Lower lobe of right lung (tissue), 2 donors: Measurements from ENCODE around the gene RASSF8. TPM values are rescaled to one million over a fixed set of nuclear protein-coding genes. Genes with fewer than 3 reads are reported as not detected.

ENCODE experiments used
- ATAC-seq, 2 donors: fragments of 200-7000 bp; cut with Tn5 transposase; one replicate each; pipeline ENCODE4 v1.9.1; 2020 to 2022; ENCODE audit warnings: mild to moderate bottlenecking in 2 of 2, moderate library complexity in 2 of 2
- DNase-seq: peaks from one replicate; pipeline ENCODE4 v3.0.0-alpha.2; 2020
- H3K27ac ChIP-seq: fragments of 200-600 bp; one replicate; pipeline ENCODE4 v1.8.0; 2022
- H3K27me3 ChIP-seq: fragments of 200-600 bp; one replicate; pipeline ENCODE4 v1.8.0; 2022; ENCODE audit warnings: low read depth
- H3K36me3 ChIP-seq: fragments of 200-600 bp; one replicate; pipeline ENCODE4 v1.8.0; 2022; ENCODE audit warnings: mild to moderate bottlenecking
- H3K4me1 ChIP-seq: fragments of 200-600 bp; one replicate; pipeline ENCODE4 v1.8.0; 2022
- H3K4me3 ChIP-seq: fragments of 200-600 bp; one replicate; pipeline ENCODE4 v1.8.0; 2022; ENCODE audit warnings: mild to moderate bottlenecking
- H3K9me3 ChIP-seq: fragments of 200-600 bp; one replicate; pipeline ENCODE4 v1.8.0; 2022
- intact Hi-C: fragments of 100-400 bp; cut with DNase I; formaldehyde crosslinking; loops from one replicate; pipeline ENCODE4 v1.11.0; 2022
- total RNA-seq: library from RNA; stranded (reverse); fragmentation: NEBNext Ultra II Directional; extraction: Animal tissue kit (Norgen Biotek cat#: 25700); gene quantifications from one replicate; pipeline ENCODE4 v1.2.1, GENCODE V29; 2021
- TF ChIP-seq, protein P1 (sequence below): fragments of 200-600 bp; IDR thresholded peaks from one replicate; pipeline ENCODE4 v1.8.0; 2022; ENCODE audit warnings: antibody characterized with exemption, mild to moderate bottlenecking
- donor health status: DM: no; HTN: yes; CAD: no; lungs with severe emphysema.

The RASSF8 gene
- total RNA-seq, 1 donor from 2014 or later: 62.1 TPM

DNA sequence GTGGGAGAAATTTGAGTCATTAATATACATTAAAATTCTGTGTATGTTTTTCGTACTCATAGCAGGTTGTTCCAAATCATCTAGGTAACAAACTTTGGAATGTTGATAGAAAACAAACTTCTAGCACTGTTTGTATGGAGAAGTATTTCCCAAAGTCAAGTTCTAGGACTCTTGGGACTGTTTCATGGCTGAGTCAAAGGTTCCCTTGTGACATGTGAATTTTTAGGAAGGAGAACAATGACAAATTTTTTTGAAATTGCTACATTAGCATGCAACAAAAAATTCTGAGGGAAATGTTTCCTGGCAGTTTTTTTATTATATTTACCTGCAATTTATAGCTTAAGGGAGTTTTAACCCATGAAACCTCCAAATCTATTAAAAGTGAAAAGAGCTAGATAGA, 73.8 kb downstream of the RASSF8 start:
- intact Hi-C loops: no loop called here
- H3K27ac ChIP-seq: no peak overlapping the region
- TF ChIP-seq, protein P1, sequence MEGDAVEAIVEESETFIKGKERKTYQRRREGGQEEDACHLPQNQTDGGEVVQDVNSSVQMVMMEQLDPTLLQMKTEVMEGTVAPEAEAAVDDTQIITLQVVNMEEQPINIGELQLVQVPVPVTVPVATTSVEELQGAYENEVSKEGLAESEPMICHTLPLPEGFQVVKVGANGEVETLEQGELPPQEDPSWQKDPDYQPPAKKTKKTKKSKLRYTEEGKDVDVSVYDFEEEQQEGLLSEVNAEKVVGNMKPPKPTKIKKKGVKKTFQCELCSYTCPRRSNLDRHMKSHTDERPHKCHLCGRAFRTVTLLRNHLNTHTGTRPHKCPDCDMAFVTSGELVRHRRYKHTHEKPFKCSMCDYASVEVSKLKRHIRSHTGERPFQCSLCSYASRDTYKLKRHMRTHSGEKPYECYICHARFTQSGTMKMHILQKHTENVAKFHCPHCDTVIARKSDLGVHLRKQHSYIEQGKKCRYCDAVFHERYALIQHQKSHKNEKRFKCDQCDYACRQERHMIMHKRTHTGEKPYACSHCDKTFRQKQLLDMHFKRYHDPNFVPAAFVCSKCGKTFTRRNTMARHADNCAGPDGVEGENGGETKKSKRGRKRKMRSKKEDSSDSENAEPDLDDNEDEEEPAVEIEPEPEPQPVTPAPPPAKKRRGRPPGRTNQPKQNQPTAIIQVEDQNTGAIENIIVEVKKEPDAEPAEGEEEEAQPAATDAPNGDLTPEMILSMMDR: no peak

DNA sequence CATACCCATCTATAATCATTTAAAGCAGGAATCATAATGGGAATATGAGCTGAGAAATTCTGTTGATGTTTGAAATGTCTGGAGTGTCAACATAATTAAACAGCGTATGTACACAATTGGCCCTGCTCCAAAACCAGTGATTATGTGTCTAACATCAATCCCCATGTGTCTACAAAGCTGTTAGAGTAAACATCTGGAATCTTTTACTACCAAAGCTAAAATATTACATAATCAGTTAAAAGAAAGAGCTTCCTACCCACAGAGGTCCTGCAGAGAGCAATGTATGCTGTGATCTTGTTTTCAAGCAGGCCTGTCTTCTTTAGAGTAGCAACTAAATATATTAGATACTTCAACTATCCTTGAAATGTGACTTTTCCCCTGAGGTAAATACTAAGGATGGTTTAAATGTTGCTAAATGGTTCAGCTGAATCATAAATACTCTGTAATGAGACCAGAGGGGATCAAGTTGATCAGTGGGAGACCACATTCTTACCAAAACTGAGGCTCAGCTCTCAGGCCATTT, 74.3 kb downstream of the RASSF8 start:
- H3K9me3 ChIP-seq: no peaks in the 10 kb centered on the region
- intact Hi-C loops: no loop called here
- DNase-seq (no peak), ATAC-seq (no peak)
- H3K4me1 ChIP-seq: peaks cover 27% of the 10 kb centered on the region
- H3K4me3 ChIP-seq: no peak overlapping the region
- H3K27me3 ChIP-seq: no peaks in the 10 kb centered on the region
- TF ChIP-seq, protein P1: no peak
- H3K36me3 ChIP-seq: no peaks in the 10 kb centered on the region
- H3K27ac ChIP-seq: no peak overlapping the region

More for the DNA sequence above, 73.8 kb downstream of the RASSF8 start:
- Histone ChIP-seq H3K4me1 (peaks cover 25% of the 10 kb centered on the region), H3K27me3 (no peaks in the 10 kb centered on the region), H3K4me3 (no peak overlapping the region), H3K9me3 (no peaks in the 10 kb centered on the region), H3K36me3 (no peaks in the 10 kb centered on the region)
- ATAC-seq (peak in 1 of 2 donors; percentile 47), DNase-seq (no peak)

DNA sequence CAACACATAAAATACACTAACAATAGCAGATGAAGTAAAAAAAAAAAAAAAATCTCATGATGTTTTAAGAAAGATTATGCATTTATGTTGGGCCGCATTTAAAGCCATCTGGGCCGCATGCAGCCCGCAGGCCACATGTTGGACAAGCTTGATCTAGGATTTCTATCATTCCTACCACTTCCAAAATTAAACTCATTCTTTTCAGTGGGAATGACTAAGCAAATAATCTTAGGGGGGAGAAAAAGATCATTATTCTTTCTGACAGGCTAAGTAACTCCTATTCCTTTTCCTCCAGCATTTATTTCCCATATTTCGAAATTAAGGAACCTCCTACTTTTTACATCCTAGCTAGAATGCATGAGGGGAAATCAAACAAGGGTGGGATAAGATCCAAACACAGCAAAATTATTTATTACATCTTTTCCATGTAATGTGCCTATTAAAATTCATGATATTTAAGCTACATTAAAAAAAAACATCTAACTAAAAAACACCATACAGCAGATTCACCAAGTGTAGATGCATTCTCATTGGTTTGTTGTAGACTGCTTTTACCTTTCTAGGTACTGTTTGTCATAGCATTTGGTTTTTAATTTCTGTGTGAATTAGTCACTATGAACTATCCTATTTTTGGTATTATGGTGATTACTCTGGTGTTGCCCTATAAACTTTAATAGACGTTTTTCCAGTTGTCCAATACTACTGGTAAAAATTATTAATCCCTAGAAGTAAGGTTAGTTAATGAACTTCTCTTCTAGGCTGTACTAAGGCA, 76.1 kb downstream of the RASSF8 start:
- Histone ChIP-seq H3K4me1 (peaks cover 21% of the 10 kb centered on the region), H3K27ac (no peak overlapping the region), H3K9me3 (no peaks in the 10 kb centered on the region), H3K4me3 (no peak overlapping the region), H3K36me3 (no peaks in the 10 kb centered on the region), H3K27me3 (no peaks in the 10 kb centered on the region)
- ATAC-seq (no peak), DNase-seq (no peak)
- TF ChIP-seq, protein P1: no peak
- intact Hi-C loops: no loop called here

DNA sequence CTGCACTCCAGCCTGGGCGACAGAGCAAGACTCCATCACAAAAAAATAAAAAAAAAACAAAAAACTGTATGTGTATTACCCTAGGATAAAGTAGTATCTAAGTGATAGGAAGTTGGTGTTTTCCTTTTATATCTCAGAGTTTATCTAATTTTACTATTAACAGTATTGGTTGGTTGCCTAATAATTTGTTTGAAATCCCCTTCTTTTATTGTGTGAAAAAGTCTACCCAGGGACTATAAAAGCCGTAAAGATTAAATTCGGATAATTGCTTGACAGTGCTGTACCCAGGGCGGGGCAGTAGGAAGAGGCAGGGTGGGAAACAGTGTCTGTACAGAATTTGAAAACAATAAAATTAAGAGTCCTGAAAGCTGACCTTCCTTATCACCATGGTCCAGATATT, 78.4 kb downstream of the RASSF8 start:
- H3K4me1 ChIP-seq: peaks cover 26% of the 10 kb centered on the region
- no peak overlapping the region for H3K4me3 ChIP-seq
- TF ChIP-seq, protein P1: no peak
- H3K27me3 ChIP-seq: no peaks in the 10 kb centered on the region
- intact Hi-C loops: no loop called here
- no peaks in the 10 kb centered on the region for H3K36me3 ChIP-seq
- ATAC-seq (no peak), DNase-seq (no peak)
- H3K9me3 ChIP-seq: no peaks in the 10 kb centered on the region
- H3K27ac ChIP-seq: no peak overlapping the region

DNA sequence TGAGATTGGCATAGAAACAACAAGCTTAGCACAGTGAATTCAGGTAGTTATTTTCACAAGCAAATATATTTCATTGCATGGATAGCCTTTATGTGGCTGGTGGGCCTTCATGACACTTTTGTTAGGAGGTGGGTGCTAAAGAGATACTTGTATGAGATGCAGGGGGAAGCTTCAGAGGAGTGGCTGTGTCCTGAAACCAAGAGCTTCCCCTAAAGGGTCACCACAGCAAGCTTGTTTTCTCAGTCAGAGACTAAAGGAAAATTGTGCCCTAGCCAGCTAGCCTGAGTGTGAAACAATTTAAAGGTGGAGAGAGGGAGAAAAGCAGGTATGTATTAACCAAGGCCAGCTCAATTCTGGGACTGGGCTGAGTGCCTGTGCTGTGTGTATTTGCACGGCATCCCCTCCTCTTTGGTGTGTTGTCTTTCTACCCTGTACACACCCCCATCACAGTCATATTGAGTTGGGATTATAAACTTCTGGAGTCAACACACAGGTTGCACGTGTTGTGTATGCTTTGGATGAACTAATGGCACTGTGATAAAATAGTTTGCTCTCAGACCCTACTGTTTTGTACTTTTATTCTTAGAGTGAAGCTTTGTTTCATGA, 79.2 kb downstream of the RASSF8 start:
- Histone ChIP-seq H3K9me3 (no peaks in the 10 kb centered on the region), H3K4me3 (no peak overlapping the region), H3K4me1 (peaks cover 29% of the 10 kb centered on the region), H3K27ac (no peak overlapping the region), H3K36me3 (no peaks in the 10 kb centered on the region), H3K27me3 (no peaks in the 10 kb centered on the region)
- intact Hi-C loops: no loop called here
- ATAC-seq: peak in 1 of 2 donors; percentile 46
- no peak for DNase-seq
- TF ChIP-seq, protein P1: no peak
